KMS-11 (cell line): ENCODE data around the gene SLC12A5.
"Not testable (repeated sequence)": the region's sequence is repeated elsewhere in the genome, so short reads cannot be mapped to it uniquely, and the experiment has no call there.

Experiments
- H2AFZ ChIP-seq: fragments of 200-600 bp; sonication (generic); 2 replicates; pipeline ENCODE4 v1.6.1; 2016; ENCODE audit warnings: antibody characterized with exemption, mixed run types, low read depth
- H3K27ac ChIP-seq: fragments of 200-600 bp; sonication (generic); 2 replicates; pipeline ENCODE4 v1.6.1; 2016; ENCODE audit warnings: mild to moderate bottlenecking, mixed run types
- H3K27me3 ChIP-seq: fragments of 200-600 bp; sonication (generic); 2 replicates; pipeline ENCODE4 v1.6.1; 2017; ENCODE audit warnings: mild to moderate bottlenecking, low read depth, mixed run types, moderate library complexity; ENCODE audit not compliant: insufficient read depth
- H3K36me3 ChIP-seq: fragments of 200-600 bp; sonication (generic); 2 replicates; pipeline ENCODE4 v1.6.1; 2017; ENCODE audit warnings: mild to moderate bottlenecking, mixed run types; ENCODE audit not compliant: insufficient read depth
- H3K4me1 ChIP-seq: fragments of 200-600 bp; sonication (generic); 2 replicates; pipeline ENCODE4 v1.6.1; 2016; ENCODE audit warnings: mild to moderate bottlenecking, low read depth, mixed run types; ENCODE audit not compliant: poor library complexity, severe bottlenecking
- H3K4me2 ChIP-seq: fragments of 200-600 bp; sonication (generic); 2 replicates; pipeline ENCODE4 v1.7.0; 2016; ENCODE audit warnings: mild to moderate bottlenecking, mixed run types
- H3K4me3 ChIP-seq: fragments of 200-600 bp; sonication (generic); IDR thresholded peaks from 2 replicates; pipeline ENCODE4 v1.6.1; 2017; ENCODE audit warnings: low read depth, low read length, mixed read lengths; ENCODE audit not compliant: insufficient read depth
- H3K79me2 ChIP-seq: fragments of 200-600 bp; sonication (generic); 2 replicates; pipeline ENCODE4 v1.6.1; 2016; ENCODE audit warnings: low read depth, mixed run types; ENCODE audit not compliant: insufficient read depth
- H3K9ac ChIP-seq: fragments of 200-600 bp; sonication (generic); 2 replicates; pipeline ENCODE4 v1.6.1; 2016; ENCODE audit warnings: mild to moderate bottlenecking, mixed run types
- H4K20me1 ChIP-seq: fragments of 200-600 bp; sonication (generic); 2 replicates; pipeline ENCODE4 v1.6.1; 2016; ENCODE audit warnings: mild to moderate bottlenecking, mixed run types; ENCODE audit not compliant: insufficient read depth
- TF ChIP-seq, protein P1 (sequence below): fragments of 200-600 bp; sonication (generic); conservative IDR thresholded peaks from 2 replicates; pipeline ENCODE4 v1.6.1; 2017; ENCODE audit warnings: low read depth, mild to moderate bottlenecking, antibody characterized with exemption, low read length, moderate library complexity, mixed read lengths

Gene SLC12A5

DNA sequence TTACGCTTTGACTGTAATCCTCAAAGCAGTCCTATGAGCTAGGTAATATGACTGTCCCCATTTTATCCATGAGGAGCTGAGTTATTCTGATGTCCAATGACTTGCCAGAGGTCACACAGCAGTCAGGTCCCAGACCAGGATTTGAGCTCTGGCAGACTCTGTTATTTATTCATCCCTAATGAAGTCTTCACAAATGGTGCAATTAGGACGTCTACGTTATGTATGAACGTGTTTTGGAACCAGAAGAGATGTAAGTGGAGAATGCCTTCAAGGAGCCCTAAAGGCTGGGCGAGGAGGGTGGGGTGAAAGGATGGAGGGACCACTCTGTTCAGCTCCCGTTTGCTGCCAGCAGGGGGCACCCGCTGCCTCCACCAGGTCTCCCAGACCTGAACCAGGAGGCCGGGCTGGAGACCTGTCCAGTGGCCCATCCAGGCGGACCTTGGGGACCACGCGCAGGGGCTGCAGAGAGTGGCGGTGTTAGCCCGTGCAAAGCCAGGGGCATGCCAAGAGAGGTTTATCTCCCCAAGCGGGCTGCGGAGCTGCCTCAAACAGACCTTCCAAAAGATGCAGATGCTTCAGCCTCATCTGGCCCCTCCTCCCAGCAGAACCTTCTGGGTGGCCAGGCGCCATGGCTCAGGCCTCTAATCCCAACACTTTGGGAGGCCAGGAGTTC is 41.8 kb upstream of the SLC12A5 start:
- Histone ChIP-seq H4K20me1 (no peaks in the 10 kb centered on the region), H2AFZ (no peak overlapping the region; the same call in 1 of the 2 replicates), H3K4me2 (no peak overlapping the region)

DNA sequence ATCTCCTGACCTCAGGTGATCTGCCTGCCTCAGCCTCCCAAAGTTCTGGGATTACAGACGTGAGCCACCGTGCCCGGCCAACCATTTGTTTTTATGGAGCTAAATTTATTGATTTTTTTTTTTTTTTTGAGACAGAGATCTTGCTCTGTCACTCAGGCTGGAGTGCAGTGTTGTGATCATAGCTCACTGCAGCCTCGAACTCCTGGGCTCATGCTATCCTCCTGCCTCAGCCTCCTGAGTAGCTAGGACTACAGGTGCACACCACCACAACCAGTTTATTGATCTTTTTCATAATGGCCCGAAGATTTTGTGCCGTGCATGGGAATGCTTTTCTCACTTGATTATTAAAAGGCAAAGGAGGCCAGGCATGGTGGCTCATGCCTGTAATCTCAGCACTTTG is 40.2 kb upstream of the SLC12A5 start:
- H3K79me2 ChIP-seq, H3K4me1 ChIP-seq, H3K4me3 ChIP-seq, H3K9ac ChIP-seq, H3K27ac ChIP-seq, H2AFZ ChIP-seq, H3K36me3 ChIP-seq, H3K27me3 ChIP-seq, H4K20me1 ChIP-seq, H3K4me2 ChIP-seq: not testable (repeated sequence)

More for the DNA sequence above, 41.8 kb upstream of the SLC12A5 start:
- no peaks in the 10 kb centered on the region for H3K4me1 ChIP-seq
- peaks cover 5% of the 10 kb centered on the region for H3K27me3 ChIP-seq
- TF ChIP-seq, protein P1, sequence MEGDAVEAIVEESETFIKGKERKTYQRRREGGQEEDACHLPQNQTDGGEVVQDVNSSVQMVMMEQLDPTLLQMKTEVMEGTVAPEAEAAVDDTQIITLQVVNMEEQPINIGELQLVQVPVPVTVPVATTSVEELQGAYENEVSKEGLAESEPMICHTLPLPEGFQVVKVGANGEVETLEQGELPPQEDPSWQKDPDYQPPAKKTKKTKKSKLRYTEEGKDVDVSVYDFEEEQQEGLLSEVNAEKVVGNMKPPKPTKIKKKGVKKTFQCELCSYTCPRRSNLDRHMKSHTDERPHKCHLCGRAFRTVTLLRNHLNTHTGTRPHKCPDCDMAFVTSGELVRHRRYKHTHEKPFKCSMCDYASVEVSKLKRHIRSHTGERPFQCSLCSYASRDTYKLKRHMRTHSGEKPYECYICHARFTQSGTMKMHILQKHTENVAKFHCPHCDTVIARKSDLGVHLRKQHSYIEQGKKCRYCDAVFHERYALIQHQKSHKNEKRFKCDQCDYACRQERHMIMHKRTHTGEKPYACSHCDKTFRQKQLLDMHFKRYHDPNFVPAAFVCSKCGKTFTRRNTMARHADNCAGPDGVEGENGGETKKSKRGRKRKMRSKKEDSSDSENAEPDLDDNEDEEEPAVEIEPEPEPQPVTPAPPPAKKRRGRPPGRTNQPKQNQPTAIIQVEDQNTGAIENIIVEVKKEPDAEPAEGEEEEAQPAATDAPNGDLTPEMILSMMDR = peak; percentile 94
- no peak overlapping the region for H3K9ac ChIP-seq
- H3K27ac ChIP-seq = no peak overlapping the region
- H3K79me2 ChIP-seq = no peaks in the 10 kb centered on the region
- H3K4me3 ChIP-seq = no peak overlapping the region
- no peaks in the 10 kb centered on the region for H3K36me3 ChIP-seq

DNA sequence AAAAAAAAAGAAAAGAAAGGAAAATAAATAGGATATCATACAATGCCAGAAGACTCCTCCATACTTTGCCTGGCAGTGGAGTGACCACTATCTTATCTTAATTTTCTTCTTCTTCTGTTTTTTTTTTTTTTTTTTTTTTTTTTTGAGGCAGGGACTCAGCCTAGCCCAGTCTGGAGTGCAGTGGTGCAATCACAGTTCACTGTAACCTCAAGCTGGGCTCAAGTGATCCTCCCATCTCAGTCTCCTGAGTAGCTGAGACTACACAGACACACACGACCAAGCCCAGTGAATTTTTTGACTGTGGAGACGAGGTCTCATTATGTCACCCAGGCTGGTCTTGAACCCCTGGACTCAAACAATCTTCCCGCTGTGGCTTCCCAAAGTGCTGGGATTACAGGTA is 37.4 kb upstream of the SLC12A5 start:
- Histone ChIP-seq H3K36me3 (no peaks in the 10 kb centered on the region), H4K20me1 (no peaks in the 10 kb centered on the region), H3K4me2 (no peak overlapping the region), H3K79me2 (no peaks in the 10 kb centered on the region), H3K9ac (no peak overlapping the region), H2AFZ (no peak overlapping the region), H3K27me3 (no peaks in the 10 kb centered on the region), H3K4me1 (no peaks in the 10 kb centered on the region), H3K4me3 (no peak overlapping the region), H3K27ac (no peak overlapping the region)
- TF ChIP-seq, protein P1 = no peak

DNA sequence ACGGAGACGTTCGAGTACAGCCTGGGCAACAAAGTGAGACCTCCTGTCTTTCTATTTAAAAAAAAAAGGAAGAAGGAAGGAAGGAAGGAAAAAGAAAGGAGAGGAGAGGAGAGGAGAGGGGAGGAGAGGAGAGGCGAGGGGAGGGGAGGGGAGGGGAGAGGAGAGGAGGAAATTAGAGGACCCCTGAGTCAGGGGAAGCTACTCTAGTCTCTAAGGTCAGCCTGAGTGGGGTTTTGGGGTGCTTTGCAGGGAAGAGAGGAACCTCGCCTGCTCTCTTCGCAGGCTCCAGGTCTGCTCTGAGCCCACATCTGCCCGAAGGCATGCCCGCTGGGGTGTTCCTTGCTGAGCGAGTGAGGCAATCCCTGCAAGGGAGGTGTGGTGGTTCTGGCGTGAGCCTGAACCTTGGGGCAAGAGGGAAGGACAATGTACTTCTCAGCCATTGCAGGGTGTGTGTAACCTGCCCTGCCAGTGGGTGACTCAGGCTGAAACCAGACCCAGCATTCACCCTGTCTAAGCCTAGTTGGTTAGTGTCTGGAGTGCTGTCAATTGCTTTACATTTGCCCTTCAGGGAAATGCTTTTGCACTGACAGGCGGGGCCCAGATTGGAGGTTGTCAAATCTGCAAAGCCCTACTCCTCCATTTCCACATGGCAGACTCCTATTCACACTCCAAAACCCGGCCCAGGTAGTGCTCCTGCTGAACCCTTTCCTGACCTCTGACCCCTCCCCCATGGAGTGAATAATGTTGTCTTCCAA is 35.6 kb upstream of the SLC12A5 start:
- H3K27me3 ChIP-seq = no peaks in the 10 kb centered on the region; the same call in 1 of the 2 replicates
- H2AFZ ChIP-seq = no peak overlapping the region
- no peak overlapping the region for H3K9ac ChIP-seq
- no peak overlapping the region for H3K4me2 ChIP-seq
- no peak overlapping the region for H3K27ac ChIP-seq
- no peaks in the 10 kb centered on the region for H4K20me1 ChIP-seq
- H3K4me3 ChIP-seq = no peak overlapping the region
- H3K4me1 ChIP-seq = no peaks in the 10 kb centered on the region
- H3K36me3 ChIP-seq = no peaks in the 10 kb centered on the region
- H3K79me2 ChIP-seq = no peaks in the 10 kb centered on the region
- TF ChIP-seq, protein P1 = no peak
